HG02678 (cell line): Measurements from ENCODE around the gene RAB39A.
"Not testable (repeated sequence)": the region's sequence is repeated elsewhere in the genome, so short reads cannot be mapped to it uniquely, and the experiment has no call there.

ENCODE experiments used
- ATAC-seq: cut with Tn5 transposase; IDR thresholded peaks from one replicate; pipeline ENCODE4 v1.9.1; 2021; ENCODE audit warnings: mild to moderate bottlenecking, moderate library complexity; ENCODE audit not compliant: unreplicated experiment

The RAB39A gene

GRCh38 chr11:107928046-107928766 lies at the start of gene RAB39A:
TSS of gene RAB39A (plus strand) at chr11:107928448. CDS start at chr11:107928569, 121 bp downstream.
- ATAC-seq, result peak; percentile 96

- not testable (repeated sequence) for ATAC-seq
Observed at GRCh38 chr11:107881471-107881870, 46.8 kb upstream of the RAB39A start.

GRCh38 chr11:107882095-107882820 lies 46.0 kb upstream of the RAB39A start:
- no peak for ATAC-seq

- ATAC-seq, result peak; percentile 78
Observed at GRCh38 chr11:107898270-107898669, 30.0 kb upstream of the RAB39A start.

GRCh38 chr11:107908211-107908610 lies 20.0 kb upstream of the RAB39A start:
- no peak for ATAC-seq

GRCh38 chr11:107912415-107912814 lies 15.8 kb upstream of the RAB39A start:
- not testable (repeated sequence) for ATAC-seq

- ATAC-seq, result no peak
Observed at GRCh38 chr11:107915229-107915628, 13.0 kb upstream of the RAB39A start.

GRCh38 chr11:107916671-107917241 lies 11.5 kb upstream of the RAB39A start:
- no peak for ATAC-seq

- no peak for ATAC-seq
Observed at GRCh38 chr11:107921997-107922396, 6.3 kb upstream of the RAB39A start.

- ATAC-seq, result not testable (repeated sequence)
Observed at GRCh38 chr11:107923519-107923918, 4.7 kb upstream of the RAB39A start.

GRCh38 chr11:107924306-107924705 lies 3.9 kb upstream of the RAB39A start:
- no peak for ATAC-seq

GRCh38 chr11:107927559-107927958 lies 689 bp upstream of the RAB39A start:
- no peak for ATAC-seq

GRCh38 chr11:107928767-107929507 lies 689 bp downstream of the RAB39A start:
- ATAC-seq, result peak; percentile 5

GRCh38 chr11:107929611-107930200 lies 1.5 kb downstream of the RAB39A start:
- no peak for ATAC-seq

- ATAC-seq, result no peak
Observed at GRCh38 chr11:107931206-107931605, 3.0 kb downstream of the RAB39A start.

- ATAC-seq, result no peak
Observed at GRCh38 chr11:107947904-107948303, 19.7 kb downstream of the RAB39A start.

- not testable (repeated sequence) for ATAC-seq
Observed at GRCh38 chr11:107948328-107948727, 20.1 kb downstream of the RAB39A start.

- ATAC-seq, result no peak
Observed at GRCh38 chr11:107951155-107951554, 22.9 kb downstream of the RAB39A start.

GRCh38 chr11:107953446-107953845 lies 25.2 kb downstream of the RAB39A start:
- ATAC-seq, result no peak

- ATAC-seq, result no peak
Observed at GRCh38 chr11:107956543-107956942, 28.3 kb downstream of the RAB39A start.

GRCh38 chr11:107957109-107957588 lies 28.9 kb downstream of the RAB39A start:
- ATAC-seq, result no peak
